ENCODE data around the gene OR1L1. TPM values are rescaled to one million over a fixed set of nuclear protein-coding genes. Genes with fewer than 3 reads are reported as not detected.

The OR1L1 gene, protein sequence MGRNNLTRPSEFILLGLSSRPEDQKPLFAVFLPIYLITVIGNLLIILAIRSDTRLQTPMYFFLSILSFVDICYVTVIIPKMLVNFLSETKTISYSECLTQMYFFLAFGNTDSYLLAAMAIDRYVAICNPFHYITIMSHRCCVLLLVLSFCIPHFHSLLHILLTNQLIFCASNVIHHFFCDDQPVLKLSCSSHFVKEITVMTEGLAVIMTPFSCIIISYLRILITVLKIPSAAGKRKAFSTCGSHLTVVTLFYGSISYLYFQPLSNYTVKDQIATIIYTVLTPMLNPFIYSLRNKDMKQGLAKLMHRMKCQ
- total RNA-seq = not detected

DNA sequence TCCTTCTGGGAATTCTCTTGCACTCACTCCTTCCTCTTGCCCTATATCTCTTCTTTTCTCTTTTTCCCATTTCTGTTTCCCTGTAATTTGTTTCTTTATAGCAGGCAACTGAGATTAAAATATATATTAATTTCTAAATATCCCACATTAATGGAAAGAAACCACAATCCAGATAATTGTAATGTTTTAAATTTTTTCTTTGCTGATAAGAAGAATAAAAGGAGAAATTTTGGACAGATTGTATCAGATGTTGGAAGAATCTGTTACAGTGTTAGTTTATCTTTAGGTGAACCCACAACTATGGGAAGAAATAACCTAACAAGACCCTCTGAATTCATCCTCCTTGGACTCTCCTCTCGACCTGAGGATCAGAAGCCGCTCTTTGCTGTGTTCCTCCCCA, at the start of gene OR1L1:
Gene OR1L1, plus strand, starts transcription at position 301 of the 400 bp plus-strand sequence. Its CDS starts 0 bp downstream, at position 301.

DNA sequence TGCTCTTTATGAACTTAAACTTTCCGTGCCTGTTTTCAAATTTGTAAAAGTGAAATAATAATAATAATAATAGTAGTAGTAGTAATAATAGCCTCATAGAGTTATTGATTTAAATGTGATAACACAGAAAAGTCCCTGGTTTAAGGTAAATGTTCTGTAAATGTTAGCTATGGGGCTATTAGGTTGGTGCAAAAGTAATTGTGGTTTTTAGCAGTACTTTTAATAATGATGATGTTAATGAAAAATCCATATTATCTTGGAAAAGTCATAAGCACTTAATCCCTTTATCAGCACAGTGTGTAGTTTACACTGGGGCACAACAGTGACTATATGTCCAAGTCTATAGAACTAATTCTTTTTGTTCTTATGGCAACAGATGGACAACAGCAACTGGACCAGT, 47.2 kb upstream of the OR1L1 start, which contains the start of gene OR1Q1:
Gene OR1Q1, plus strand, starts transcription at position 377 of the 400 bp plus-strand sequence. Its CDS starts 0 bp downstream, at position 377.

DNA sequence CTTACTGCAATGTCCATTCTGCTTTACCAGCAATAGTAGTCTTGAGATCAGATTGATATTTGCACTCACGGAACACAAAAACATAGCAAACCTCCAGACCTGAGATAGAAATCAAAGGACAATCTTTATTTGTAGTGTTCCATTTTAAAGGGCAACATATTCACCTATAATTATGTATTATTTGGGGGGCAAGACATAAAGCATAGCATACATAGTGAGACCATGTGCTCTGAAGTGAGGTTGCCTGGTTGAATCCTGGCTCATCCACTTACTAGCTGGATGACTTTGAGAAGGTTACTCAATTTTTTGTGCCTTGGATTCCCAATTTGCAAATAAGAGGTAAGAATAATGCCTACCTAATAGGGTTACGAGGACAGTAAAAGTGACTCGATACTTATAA, 4.0 kb upstream of the OR1L1 start, which contains the start of gene OR1B1:
Gene OR1B1, minus strand, starts transcription at position 101 of the 400 bp plus-strand sequence.

Other genes with a start within 250 kb of the OR1L1 start
- gene OR1J1, start 183.8 kb upstream of the OR1L1 start, total RNA-seq = not detected
- not detected for gene OR1J2, start 150.9 kb upstream of the OR1L1 start, total RNA-seq
- gene OR1J4, start 142.6 kb upstream of the OR1L1 start, total RNA-seq = not detected
- not detected for gene OR1N1, start 134.4 kb upstream of the OR1L1 start, total RNA-seq
- gene OR1N2, start 108.6 kb upstream of the OR1L1 start, total RNA-seq = not detected
- gene OR1L8, start 78.3 kb upstream of the OR1L1 start, total RNA-seq = not detected
- not detected for gene OR1Q1, start 47.0 kb upstream of the OR1L1 start, total RNA-seq
- not detected for gene OR1B1, start 4.1 kb upstream of the OR1L1 start, total RNA-seq
- gene OR1L3, start 13.4 kb downstream of the OR1L1 start, total RNA-seq = not detected
- gene OR1L4, start 62.3 kb downstream of the OR1L1 start, total RNA-seq = not detected
- gene OR1L6, start 80.6 kb downstream of the OR1L1 start, total RNA-seq = not detected
- gene OR5C1, start 127.2 kb downstream of the OR1L1 start, total RNA-seq = not detected
- gene OR1K1, start 138.4 kb downstream of the OR1L1 start, total RNA-seq = not detected
- 54.4 TPM for gene PDCL, start 166.9 kb downstream of the OR1L1 start, total RNA-seq
- gene RC3H2, start 243.6 kb downstream of the OR1L1 start, total RNA-seq = 77.6 TPM